Measurements from ENCODE around the gene MYEOV. TPM values are rescaled to one million over a fixed set of nuclear protein-coding genes. Genes with fewer than 3 reads are reported as not detected.

MYEOV gene
- total and polyA plus RNA-seq, 9 of the 15 experiments (the other 6 are each of a cell fraction or from before 2014, with no cell fraction given) = 10.2 to 133 (median 32.2) TPM

- TF ChIP-seq ZZZ3 (IDR thresholded peaks at IDR 0.05) = no peak
- no peak for TF ChIP-seq THRB (CRISPR knock-in tag; conservative IDR thresholded peaks at IDR 0.05)
- TF ChIP-seq POLR2H (tag; IDR thresholded peaks at IDR 0.05; ENCODE audit: low read depth) = no peak
- peak; percentile 74 for TF ChIP-seq POLR2G (IDR thresholded peaks at IDR 0.05; ENCODE audit: low read depth, low read length)
- peak in 1 of 2 experiments; percentile 16; a peak in 2 of 4 replicates for TF ChIP-seq TEAD1 (CRISPR knock-in tag; IDR thresholded peaks at IDR 0.05)
- no peak for TF ChIP-seq FOXK1 (CRISPR knock-in tag; IDR thresholded peaks at IDR 0.05; ENCODE audit: borderline replicate concordance)
- peak; percentile 85 for TF ChIP-seq JUN (IDR thresholded peaks at IDR 0.05; ENCODE audit: borderline replicate concordance, low read depth, low read length)
- 0 out of 2 replicates have a peak, but pooled peaks have one; percentile 16 for TF ChIP-seq JUN (CRISPR knock-in tag; IDR thresholded peaks at IDR 0.05; ENCODE audit: borderline replicate concordance)
- TF ChIP-seq ZNF124 (CRISPR knock-in tag; IDR thresholded peaks at IDR 0.05) = no peak
- no peak for TF ChIP-seq E4F1 (CRISPR knock-in tag; IDR thresholded peaks at IDR 0.05; ENCODE audit: borderline replicate concordance)
- TF ChIP-seq BHLHE40 (IDR thresholded peaks at IDR 0.05; ENCODE audit: low read length) = peak; percentile 56; the same call in 1 of the 2 replicates
- no peak for TF ChIP-seq BRCA1 (IDR thresholded peaks at IDR 0.05)
- 0 out of 2 replicates have a peak, but pooled peaks have one; percentile 70 for TF ChIP-seq BRCA1 (CRISPR knock-in tag; IDR thresholded peaks at IDR 0.05)
- no peak for TF ChIP-seq COPS2 (conservative IDR thresholded peaks at IDR 0.05)
- no peak for TF ChIP-seq ZNF41 (CRISPR knock-in tag; conservative IDR thresholded peaks at IDR 0.05)
- TF ChIP-seq IRF2 (CRISPR knock-in tag; IDR thresholded peaks at IDR 0.05) = peak; percentile 51; the same call in 1 of the 2 replicates
- TF ChIP-seq YY1 (IDR thresholded peaks at IDR 0.05; ENCODE audit: borderline replicate concordance in 1 of 3, control insufficient read depth in 1 of 3, extremely low read depth in 1 of 3, insufficient read depth in 3 of 3, insufficient read length in 1 of 3, insufficient replicate concordance in 2 of 3, low read depth in 1 of 3, low read length in 2 of 3) = peak in 1 of 3 experiments; percentile 43
- TF ChIP-seq USF1 (CRISPR knock-in tag; IDR thresholded peaks at IDR 0.05) = no peak
- TF ChIP-seq XRCC3 (IDR thresholded peaks at IDR 0.05) = no peak
- 0 out of 2 replicates have a peak, but pooled peaks have one; percentile 19 for TF ChIP-seq ZNF584 (CRISPR knock-in tag; IDR thresholded peaks at IDR 0.05; ENCODE audit: low read depth)
- peak; percentile 63 for TF ChIP-seq VEZF1 (CRISPR knock-in tag; IDR thresholded peaks at IDR 0.05)
- no peak for TF ChIP-seq ZNF184 (CRISPR knock-in tag; IDR thresholded peaks at IDR 0.05)
Observed at GRCh38 chr11:69298267-69299022, 4.5 kb downstream of the MYEOV start (continued).

All from K562 (cell line).